Glutamatergic neuron (in vitro differentiated cells): ENCODE results near the gene MAPKAP1. TPM values are rescaled to one million over a fixed set of nuclear protein-coding genes. Genes with fewer than 3 reads are reported as not detected.

Source experiments
- DNase-seq: peaks from one replicate; pipeline ENCODE4 v3.0.0; 2022
- H3K27ac Mint-ChIP-seq: one replicate; pipeline ENCODE4 v1.8.0; 2020; ENCODE audit warnings: mild to moderate bottlenecking, mixed read lengths, inconsistent platforms; ENCODE audit not compliant: unreplicated experiment
- H3K27me3 Mint-ChIP-seq: one replicate; pipeline ENCODE4 v1.8.0; 2020; ENCODE audit warnings: mild to moderate bottlenecking, moderate library complexity, mixed read lengths, inconsistent platforms; ENCODE audit not compliant: unreplicated experiment
- H3K36me3 Mint-ChIP-seq: one replicate; pipeline ENCODE4 v1.8.0; 2020; ENCODE audit warnings: mild to moderate bottlenecking, mixed read lengths, inconsistent platforms; ENCODE audit not compliant: unreplicated experiment
- H3K4me1 Mint-ChIP-seq: one replicate; pipeline ENCODE4 v1.8.0; 2020; ENCODE audit warnings: mild to moderate bottlenecking, low read depth, mixed read lengths, inconsistent platforms; ENCODE audit not compliant: unreplicated experiment
- H3K4me3 Mint-ChIP-seq: one replicate; pipeline ENCODE4 v1.8.0; 2020; ENCODE audit warnings: mild to moderate bottlenecking, mixed read lengths, inconsistent platforms; ENCODE audit not compliant: unreplicated experiment
- H3K9me3 Mint-ChIP-seq: one replicate; pipeline ENCODE4 v1.8.0; 2020; ENCODE audit warnings: mild to moderate bottlenecking, moderate library complexity, mixed read lengths, inconsistent platforms; ENCODE audit not compliant: unreplicated experiment
- CTCF ChIP-seq: fragments of 200-600 bp; sonication (generic); IDR thresholded peaks from one replicate; pipeline ENCODE4 v1.5.0; 2021; ENCODE audit not compliant: partially characterized antibody, unreplicated experiment
- total RNA-seq: library from RNA; stranded (reverse); fragmentation: NEBNext Ultra II Directional; extraction: Animal tissue kit (Norgen Biotek cat#: 25700); gene quantifications from one replicate; pipeline ENCODE4 v1.2.1, GENCODE V29; 2021; ENCODE audit not compliant: unreplicated experiment

The MAPKAP1 gene
- total RNA-seq, 1 donor from 2014 or later, result 59.6 TPM

DNA sequence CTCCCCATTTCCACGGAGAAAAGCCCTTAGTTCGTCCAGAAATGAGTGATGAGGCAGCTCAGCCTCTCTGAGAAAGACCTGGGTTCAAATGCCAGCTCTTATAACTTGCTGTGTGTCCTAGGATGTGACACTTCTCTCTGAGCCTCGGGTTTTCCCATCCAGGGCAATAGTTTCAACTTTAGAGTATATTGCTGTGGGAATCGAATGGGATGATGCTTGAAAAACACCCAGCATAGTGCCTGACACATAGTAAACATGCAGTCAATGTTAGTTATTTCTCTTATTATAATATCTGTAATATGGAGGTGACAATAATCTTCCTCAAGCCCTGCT, 430 bp upstream of the MAPKAP1 start:
- Mint-ChIP-seq H3K36me3 (no peaks in the 10 kb centered on the region), H3K4me3 (peak overlapping the region; percentile 79), H3K27me3 (no peaks in the 10 kb centered on the region), H3K4me1 (peaks cover 9% of the 10 kb centered on the region), H3K9me3 (no peaks in the 10 kb centered on the region), H3K27ac (peak overlapping the region; percentile 76)
- DNase-seq, result no peak
- no peak for TF ChIP-seq CTCF

DNA sequence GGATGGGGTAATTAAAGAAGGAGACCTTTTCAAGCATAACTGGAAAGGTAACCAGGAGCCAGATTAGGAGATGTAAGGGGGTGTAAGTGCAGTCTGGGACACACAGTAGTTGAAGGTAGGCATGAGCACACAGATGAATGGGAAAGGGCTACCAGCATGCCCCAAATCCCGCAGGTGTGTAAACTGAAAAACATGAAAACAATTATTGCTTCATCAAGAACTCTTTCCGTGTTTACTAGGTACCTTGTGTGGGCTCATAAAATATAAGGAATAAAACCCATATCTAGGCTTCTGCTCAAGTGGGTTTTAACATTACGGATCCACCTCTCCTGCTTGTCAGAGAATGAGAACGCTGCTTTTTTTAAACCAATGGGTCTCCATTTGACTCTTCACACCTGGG, 1.1 kb downstream of the MAPKAP1 start:
- Mint-ChIP-seq H3K27ac (no peak overlapping the region), H3K4me3 (peak overlapping the region; percentile 90), H3K36me3 (no peaks in the 10 kb centered on the region), H3K4me1 (peaks cover 13% of the 10 kb centered on the region), H3K27me3 (no peaks in the 10 kb centered on the region), H3K9me3 (no peaks in the 10 kb centered on the region)
- no peak for TF ChIP-seq CTCF
- DNase-seq, result no peak

- no peaks in the 10 kb centered on the region for H3K9me3 Mint-ChIP-seq
- H3K27me3 Mint-ChIP-seq, result no peaks in the 10 kb centered on the region
- no peak overlapping the region for H3K4me3 Mint-ChIP-seq
- DNase-seq, result no peak
- H3K27ac Mint-ChIP-seq, result no peak overlapping the region
- H3K36me3 Mint-ChIP-seq, result no peaks in the 10 kb centered on the region
- no peak for TF ChIP-seq CTCF
- H3K4me1 Mint-ChIP-seq, result peaks cover 16% of the 10 kb centered on the region
Measured at GRCh38 chr9:125703662-125704061, 3.3 kb downstream of the MAPKAP1 start.

GRCh38 chr9:125701351-125701750, 5.7 kb downstream of the MAPKAP1 start:
- Mint-ChIP-seq H3K27me3 (no peaks in the 10 kb centered on the region), H3K27ac (no peak overlapping the region), H3K36me3 (no peaks in the 10 kb centered on the region), H3K4me1 (peaks cover 14% of the 10 kb centered on the region), H3K9me3 (no peaks in the 10 kb centered on the region), H3K4me3 (no peak overlapping the region)
- no peak for DNase-seq
- no peak for TF ChIP-seq CTCF

- DNase-seq, result no peak
- no peaks in the 10 kb centered on the region for H3K9me3 Mint-ChIP-seq
- no peak for TF ChIP-seq CTCF
- H3K4me3 Mint-ChIP-seq, result no peak overlapping the region
- H3K27ac Mint-ChIP-seq, result no peak overlapping the region
- peaks cover 10% of the 10 kb centered on the region for H3K4me1 Mint-ChIP-seq
- H3K27me3 Mint-ChIP-seq, result no peaks in the 10 kb centered on the region
- H3K36me3 Mint-ChIP-seq, result no peaks in the 10 kb centered on the region
Measured at GRCh38 chr9:125700791-125701190, 6.2 kb downstream of the MAPKAP1 start.
